Natural killer cell (primary cell): ENCODE results near the gene STARD3. TPM values are rescaled to one million over a fixed set of nuclear protein-coding genes. Genes with fewer than 3 reads are reported as not detected.
A peak's percentile ranks its signal among the peaks of the same experiment; 100 is the strongest.

Source experiments
- ATAC-seq, 3 donors: fragments of 150-1000 bp in 2 of 3; fragments of 200-7000 bp in 1 of 3; cut with Tn5 transposase; 1 replicate in 1 of 3; 2 replicates in 2 of 3; pipeline ENCODE4 v1.10.0; 2021; ENCODE audit warnings: mild to moderate bottlenecking in 2 of 3, moderate library complexity in 2 of 3
- DNase-seq, 2 donors: peaks; one replicate each; pipeline versions ENCODE4 v3.0.0 to v3.0.0-alpha.2; 2013 to 2021; ENCODE audit warnings: mixed read lengths in 1 of 2
- H3K27ac ChIP-seq: one replicate; pipeline ENCODE4 v1.5.1; 2013; ENCODE audit warnings: mild to moderate bottlenecking, low read length
- H3K27me3 ChIP-seq: one replicate; pipeline ENCODE4 v1.6.1; 2013; ENCODE audit warnings: low read length; ENCODE audit not compliant: control insufficient read depth, insufficient read depth
- H3K36me3 ChIP-seq: one replicate; pipeline ENCODE4 v1.6.1; 2013; ENCODE audit warnings: low read length; ENCODE audit not compliant: control insufficient read depth, insufficient read depth
- H3K4me1 ChIP-seq: one replicate; pipeline ENCODE4 v1.6.1; 2013; ENCODE audit warnings: low read length; ENCODE audit not compliant: control insufficient read depth, insufficient read depth
- H3K4me3 ChIP-seq: one replicate; pipeline ENCODE4 v1.5.1; 2013; ENCODE audit warnings: low read length
- H3K9me3 ChIP-seq: one replicate; pipeline ENCODE4 v1.6.1; 2013; ENCODE audit warnings: low read length; ENCODE audit not compliant: control insufficient read depth, insufficient read depth
- H3K27ac Mint-ChIP-seq, 2 donors: one replicate each; pipeline ENCODE4 v1.8.0; 2022; ENCODE audit warnings: mild to moderate bottlenecking in 2 of 2, mixed read lengths in 2 of 2, moderate library complexity in 1 of 2
- H3K27me3 Mint-ChIP-seq, 2 donors: one replicate each; pipeline ENCODE4 v1.8.0; 2022; ENCODE audit warnings: low read depth in 2 of 2, mixed read lengths in 2 of 2
- H3K36me3 Mint-ChIP-seq: one replicate; pipeline ENCODE4 v1.8.0; 2022; ENCODE audit warnings: mixed read lengths
- H3K4me1 Mint-ChIP-seq, 2 donors: one replicate each; pipeline ENCODE4 v1.8.0; 2022; ENCODE audit warnings: mixed read lengths in 2 of 2
- H3K4me3 Mint-ChIP-seq: one replicate; pipeline ENCODE4 v1.8.0; 2022; ENCODE audit warnings: mild to moderate bottlenecking, moderate library complexity, mixed read lengths
- H3K9me3 Mint-ChIP-seq, 2 donors: one replicate each; pipeline ENCODE4 v1.8.0; 2022; ENCODE audit warnings: mixed read lengths in 2 of 2
- WGBS: methylation state at CpG from one replicate; pipeline ENCODE4 v1.1.7; 2013; ENCODE audit warnings: missing lambda C conversion rate; ENCODE audit not compliant: insufficient coverage; 5-methylcytosine and 5-hydroxymethylcytosine counted together
- intact Hi-C: fragments of 100-400 bp; cut with micrococcal nuclease; formaldehyde crosslinking; loops from one replicate; pipeline ENCODE4 v1.14.2; 2022
- total RNA-seq, 4 donors: library from RNA; stranded (reverse); fragments of 120-200 nt in 1 of 4; gene quantifications; one replicate each; pipeline versions ENCODE4 v1.2.3 to v1.2.4, GENCODE V29; 2013 to 2022
- TF ChIP-seq, protein P1 (sequence below): fragments of 200-600 bp; IDR thresholded peaks from one replicate; pipeline ENCODE4 v1.8.0; 2022; ENCODE audit warnings: antibody characterized with exemption

The STARD3 gene
- total RNA-seq, 3 donors from 2014 or later (not counting 1 experiment from before 2014, with no cell fraction given), result 97.1 to 115 (median 105) TPM

DNA sequence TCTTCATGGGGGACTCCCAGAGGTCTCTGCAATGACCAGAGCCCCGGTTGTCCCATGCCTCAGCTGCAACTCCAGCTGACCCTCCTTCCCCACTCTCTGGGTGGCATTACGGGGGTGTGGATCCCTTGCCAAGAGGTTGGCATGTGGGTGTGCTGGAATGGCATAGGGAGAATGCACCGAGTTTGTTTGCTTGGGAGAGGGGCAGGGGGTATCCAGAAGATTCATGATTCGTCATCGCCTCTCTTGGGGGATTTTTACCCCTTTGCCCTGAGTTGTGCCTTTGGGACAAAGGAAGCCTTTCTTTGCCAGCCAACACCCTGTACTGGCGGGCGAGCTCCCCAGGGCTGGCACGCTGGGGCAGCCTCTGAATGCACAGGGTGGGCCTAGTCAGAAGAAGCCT lies 69.4 kb downstream of the STARD3 start:
- DNase-seq (no peak), ATAC-seq (no peak)
- Histone ChIP-seq H3K4me1 (peaks cover 60% of the 10 kb centered on the region), H3K4me3 (no peak overlapping the region), H3K9me3 (no peaks in the 10 kb centered on the region), H3K36me3 (no peaks in the 10 kb centered on the region), H3K27me3 (no peaks in the 10 kb centered on the region), H3K27ac (peak overlapping the region; percentile 67)
- Mint-ChIP-seq H3K36me3 (no peaks in the 10 kb centered on the region), H3K4me3 (no peak overlapping the region), H3K27ac (peak overlapping the region; percentile 86 to 90), H3K27me3 (peaks cover 0 to under 1% of the 10 kb centered on the region in 2 donors), H3K4me1 (peaks cover 59 to 82% of the 10 kb centered on the region in 2 donors), H3K9me3 (no peaks in the 10 kb centered on the region)
- TF ChIP-seq, protein P1, sequence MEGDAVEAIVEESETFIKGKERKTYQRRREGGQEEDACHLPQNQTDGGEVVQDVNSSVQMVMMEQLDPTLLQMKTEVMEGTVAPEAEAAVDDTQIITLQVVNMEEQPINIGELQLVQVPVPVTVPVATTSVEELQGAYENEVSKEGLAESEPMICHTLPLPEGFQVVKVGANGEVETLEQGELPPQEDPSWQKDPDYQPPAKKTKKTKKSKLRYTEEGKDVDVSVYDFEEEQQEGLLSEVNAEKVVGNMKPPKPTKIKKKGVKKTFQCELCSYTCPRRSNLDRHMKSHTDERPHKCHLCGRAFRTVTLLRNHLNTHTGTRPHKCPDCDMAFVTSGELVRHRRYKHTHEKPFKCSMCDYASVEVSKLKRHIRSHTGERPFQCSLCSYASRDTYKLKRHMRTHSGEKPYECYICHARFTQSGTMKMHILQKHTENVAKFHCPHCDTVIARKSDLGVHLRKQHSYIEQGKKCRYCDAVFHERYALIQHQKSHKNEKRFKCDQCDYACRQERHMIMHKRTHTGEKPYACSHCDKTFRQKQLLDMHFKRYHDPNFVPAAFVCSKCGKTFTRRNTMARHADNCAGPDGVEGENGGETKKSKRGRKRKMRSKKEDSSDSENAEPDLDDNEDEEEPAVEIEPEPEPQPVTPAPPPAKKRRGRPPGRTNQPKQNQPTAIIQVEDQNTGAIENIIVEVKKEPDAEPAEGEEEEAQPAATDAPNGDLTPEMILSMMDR, result no peak
- intact Hi-C loops, result no loop called here
- 94% methylated on average over 8 of the region's 8 CpGs for WGBS

DNA sequence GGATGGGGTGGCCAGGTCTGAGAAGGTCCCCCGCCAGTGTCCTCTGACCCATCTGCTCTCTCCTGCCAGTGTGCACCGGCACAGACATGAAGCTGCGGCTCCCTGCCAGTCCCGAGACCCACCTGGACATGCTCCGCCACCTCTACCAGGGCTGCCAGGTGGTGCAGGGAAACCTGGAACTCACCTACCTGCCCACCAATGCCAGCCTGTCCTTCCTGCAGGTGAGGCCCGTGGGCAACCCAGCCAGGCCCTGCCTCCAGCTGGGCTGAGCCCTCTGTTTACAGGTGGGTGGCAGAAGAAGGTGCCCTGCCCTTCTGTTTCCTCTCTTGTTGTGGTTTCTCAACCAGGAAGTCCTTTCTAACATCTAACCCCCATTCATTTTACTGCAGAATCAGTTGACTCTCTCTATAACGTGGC lies 70.0 kb downstream of the STARD3 start:
- Histone ChIP-seq H3K4me3 (no peak overlapping the region), H3K27ac (peak overlapping the region; percentile 67), H3K27me3 (no peaks in the 10 kb centered on the region), H3K4me1 (peaks cover 60% of the 10 kb centered on the region), H3K36me3 (no peaks in the 10 kb centered on the region), H3K9me3 (no peaks in the 10 kb centered on the region)
- DNase-seq (peak in 1 of 2 donors; percentile 32), ATAC-seq (no peak)
- Mint-ChIP-seq H3K27ac (peak overlapping the region; percentile 86 to 90), H3K4me3 (peak overlapping the region; percentile 85), H3K36me3 (no peaks in the 10 kb centered on the region), H3K27me3 (no peaks in the 10 kb centered on the region), H3K4me1 (peaks cover 65 to 82% of the 10 kb centered on the region in 2 donors), H3K9me3 (no peaks in the 10 kb centered on the region)
- TF ChIP-seq, protein P1, result no peak
- WGBS, result 68% methylated on average over 7 of the region's 7 CpGs
- intact Hi-C loops, result no loop called here

DNA sequence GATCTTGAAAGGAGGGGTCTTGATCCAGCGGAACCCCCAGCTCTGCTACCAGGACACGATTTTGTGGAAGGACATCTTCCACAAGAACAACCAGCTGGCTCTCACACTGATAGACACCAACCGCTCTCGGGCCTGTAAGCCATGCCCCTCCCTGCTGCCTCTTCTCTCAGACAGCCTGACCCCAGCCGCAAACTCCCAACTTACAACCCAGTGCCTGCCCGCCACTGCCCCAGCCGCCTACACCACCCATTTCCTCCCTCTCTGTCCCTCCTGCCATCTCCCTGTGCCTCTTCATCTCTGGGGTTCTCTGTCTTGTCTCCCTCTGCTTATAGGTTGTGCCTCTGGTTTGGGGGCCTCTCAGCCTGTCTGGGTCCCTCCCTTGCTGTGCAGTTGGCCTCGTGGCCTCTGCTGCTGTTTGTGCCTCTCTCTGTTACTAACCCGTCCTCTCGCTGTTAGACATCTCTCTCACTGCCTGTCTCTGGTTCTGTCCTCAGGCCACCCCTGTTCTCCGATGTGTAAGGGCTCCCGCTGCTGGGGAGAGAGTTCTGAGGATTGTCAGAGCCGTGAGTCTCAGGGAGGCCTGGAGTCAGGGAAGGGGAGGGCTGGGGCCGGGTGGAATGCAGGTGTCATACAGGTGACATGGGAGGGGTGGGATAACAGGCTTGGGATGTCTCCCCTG lies 72.5 kb downstream of the STARD3 start:
- H3K4me1 ChIP-seq, result peaks cover 47% of the 10 kb centered on the region
- no peaks in the 10 kb centered on the region for H3K9me3 Mint-ChIP-seq
- peak overlapping the region; percentile 32 for H3K4me3 ChIP-seq
- no peaks in the 10 kb centered on the region for H3K27me3 Mint-ChIP-seq
- intact Hi-C loops, result no loop called here
- no peaks in the 10 kb centered on the region for H3K9me3 ChIP-seq
- no peaks in the 10 kb centered on the region for H3K36me3 ChIP-seq
- ATAC-seq (peak; percentile 75 to 84 (median 80)), DNase-seq (no peak)
- TF ChIP-seq, protein P1, result no peak
- H3K27me3 ChIP-seq, result no peaks in the 10 kb centered on the region
- peaks cover 57 to 70% of the 10 kb centered on the region in 2 donors for H3K4me1 Mint-ChIP-seq
- H3K36me3 Mint-ChIP-seq, result no peaks in the 10 kb centered on the region
- H3K27ac ChIP-seq, result peak overlapping the region; percentile 74
- peak overlapping the region; percentile 85 for H3K4me3 Mint-ChIP-seq
- 52% methylated on average over 14 of the region's 14 CpGs for WGBS
- H3K27ac Mint-ChIP-seq, result peak overlapping the region; percentile 86 to 90
